HG03108 (cell line): ENCODE measurements around the gene G2E3.
"Not testable (repeated sequence)": the region's sequence is repeated elsewhere in the genome, so short reads cannot be mapped to it uniquely, and the experiment has no call there.

ENCODE experiments used
- ATAC-seq: cut with Tn5 transposase; IDR thresholded peaks from one replicate; pipeline ENCODE4 v1.9.1; 2021; ENCODE audit warnings: moderate library complexity; ENCODE audit not compliant: unreplicated experiment

Gene G2E3

GRCh38 chr14:30600922-30601918 is 42.3 kb downstream of the G2E3 start:
- no peak for ATAC-seq

- ATAC-seq, result no peak
These were observed 44.4 kb downstream of the G2E3 start for GRCh38 chr14:30603402-30603801.

GRCh38 chr14:30604696-30605095 is 45.7 kb downstream of the G2E3 start:
- not testable (repeated sequence) for ATAC-seq

- no peak for ATAC-seq
These were observed 48.3 kb downstream of the G2E3 start for GRCh38 chr14:30607156-30607780.

- ATAC-seq, result no peak
These were observed 49.6 kb downstream of the G2E3 start for GRCh38 chr14:30608533-30609006.

- no peak for ATAC-seq
These were observed 51.9 kb downstream of the G2E3 start for GRCh38 chr14:30610787-30611343.

GRCh38 chr14:30614155-30614554 is 55.2 kb downstream of the G2E3 start:
- no peak for ATAC-seq

GRCh38 chr14:30620178-30620577 is 61.2 kb downstream of the G2E3 start:
- peak; percentile 40 for ATAC-seq

- ATAC-seq, result peak; percentile 2
These were observed 62.5 kb downstream of the G2E3 start for GRCh38 chr14:30621354-30621939.

GRCh38 chr14:30621940-30622830 is 63.2 kb downstream of the G2E3 start, which contains the start of gene SCFD1:
TSS of gene SCFD1 (plus strand) at chr14:30622319. CDS start at chr14:30622339, 20 bp downstream.
- ATAC-seq, result peak; percentile 93

GRCh38 chr14:30623412-30624131 is 64.6 kb downstream of the G2E3 start:
- no peak for ATAC-seq

GRCh38 chr14:30624132-30624423 is 65.1 kb downstream of the G2E3 start:
- no peak for ATAC-seq

- ATAC-seq, result no peak
These were observed 66.6 kb downstream of the G2E3 start for GRCh38 chr14:30625533-30625932.

- ATAC-seq, result not testable (repeated sequence)
These were observed 70.5 kb downstream of the G2E3 start for GRCh38 chr14:30629432-30629831.

GRCh38 chr14:30630248-30630647 is 71.3 kb downstream of the G2E3 start:
- ATAC-seq, result no peak

- ATAC-seq, result no peak
These were observed 73.8 kb downstream of the G2E3 start for GRCh38 chr14:30632730-30633129.

- no peak for ATAC-seq
These were observed 80.0 kb downstream of the G2E3 start for GRCh38 chr14:30638926-30639325.

GRCh38 chr14:30641207-30641606 is 82.2 kb downstream of the G2E3 start:
- no peak for ATAC-seq

- not testable (repeated sequence) for ATAC-seq
These were observed 85.5 kb downstream of the G2E3 start for GRCh38 chr14:30644462-30644861.

- ATAC-seq, result no peak
These were observed 86.6 kb downstream of the G2E3 start for GRCh38 chr14:30645600-30645999.
